Cardiac fibroblast (primary cell): Measurements from ENCODE around the gene ZNF777.

Experiments
- DNase-seq, 2 donors: peaks; one replicate each; pipeline versions ENCODE4 v3.0.0 to v3.0.0-alpha.2; 2010; ENCODE audit warnings: low read depth in 2 of 2
- H3K4me3 ChIP-seq, 2 donors: replicated peaks in 1 of 2; 1 replicate in 1 of 2; 2 replicates in 1 of 2; pipeline ENCODE4 v1.5.1; 2011; ENCODE audit warnings: low read depth in 2 of 2, low read length in 2 of 2, mild to moderate bottlenecking in 2 of 2, moderate library complexity in 1 of 2
- TF ChIP-seq, protein P1 (sequence below): IDR thresholded peaks from one replicate; pipeline ENCODE4 v1.5.1; 2011; ENCODE audit warnings: low read depth, mild to moderate bottlenecking, low read length, inconsistent platforms

The ZNF777 gene

DNA sequence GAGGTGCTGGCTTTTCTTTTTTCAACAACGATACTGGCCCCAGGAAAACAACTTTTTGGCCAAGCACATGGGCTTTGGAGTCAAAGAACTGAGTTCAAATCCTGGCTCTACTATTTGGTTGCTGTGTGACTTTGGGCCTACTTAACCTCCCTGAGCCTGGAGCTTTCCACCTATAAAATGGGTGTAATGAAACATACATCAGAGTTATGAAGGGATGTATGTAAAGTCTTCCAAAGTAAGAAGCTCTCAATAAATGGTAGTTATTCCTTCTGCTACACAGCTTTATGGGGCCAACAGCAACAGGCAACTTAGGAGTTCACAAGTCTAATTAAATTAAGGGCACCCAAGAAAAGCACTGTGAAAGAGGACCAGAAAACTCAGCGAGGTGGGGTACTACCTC lies 33.0 kb downstream of the ZNF777 start:
- no peak for DNase-seq
- no peak overlapping the region for H3K4me3 ChIP-seq
- TF ChIP-seq, protein P1, sequence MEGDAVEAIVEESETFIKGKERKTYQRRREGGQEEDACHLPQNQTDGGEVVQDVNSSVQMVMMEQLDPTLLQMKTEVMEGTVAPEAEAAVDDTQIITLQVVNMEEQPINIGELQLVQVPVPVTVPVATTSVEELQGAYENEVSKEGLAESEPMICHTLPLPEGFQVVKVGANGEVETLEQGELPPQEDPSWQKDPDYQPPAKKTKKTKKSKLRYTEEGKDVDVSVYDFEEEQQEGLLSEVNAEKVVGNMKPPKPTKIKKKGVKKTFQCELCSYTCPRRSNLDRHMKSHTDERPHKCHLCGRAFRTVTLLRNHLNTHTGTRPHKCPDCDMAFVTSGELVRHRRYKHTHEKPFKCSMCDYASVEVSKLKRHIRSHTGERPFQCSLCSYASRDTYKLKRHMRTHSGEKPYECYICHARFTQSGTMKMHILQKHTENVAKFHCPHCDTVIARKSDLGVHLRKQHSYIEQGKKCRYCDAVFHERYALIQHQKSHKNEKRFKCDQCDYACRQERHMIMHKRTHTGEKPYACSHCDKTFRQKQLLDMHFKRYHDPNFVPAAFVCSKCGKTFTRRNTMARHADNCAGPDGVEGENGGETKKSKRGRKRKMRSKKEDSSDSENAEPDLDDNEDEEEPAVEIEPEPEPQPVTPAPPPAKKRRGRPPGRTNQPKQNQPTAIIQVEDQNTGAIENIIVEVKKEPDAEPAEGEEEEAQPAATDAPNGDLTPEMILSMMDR = no peak

GRCh38 chr7:149427096-149427680 lies 33.7 kb downstream of the ZNF777 start:
- DNase-seq = no peak
- no peak overlapping the region for H3K4me3 ChIP-seq
- TF ChIP-seq, protein P1 = no peak

DNA sequence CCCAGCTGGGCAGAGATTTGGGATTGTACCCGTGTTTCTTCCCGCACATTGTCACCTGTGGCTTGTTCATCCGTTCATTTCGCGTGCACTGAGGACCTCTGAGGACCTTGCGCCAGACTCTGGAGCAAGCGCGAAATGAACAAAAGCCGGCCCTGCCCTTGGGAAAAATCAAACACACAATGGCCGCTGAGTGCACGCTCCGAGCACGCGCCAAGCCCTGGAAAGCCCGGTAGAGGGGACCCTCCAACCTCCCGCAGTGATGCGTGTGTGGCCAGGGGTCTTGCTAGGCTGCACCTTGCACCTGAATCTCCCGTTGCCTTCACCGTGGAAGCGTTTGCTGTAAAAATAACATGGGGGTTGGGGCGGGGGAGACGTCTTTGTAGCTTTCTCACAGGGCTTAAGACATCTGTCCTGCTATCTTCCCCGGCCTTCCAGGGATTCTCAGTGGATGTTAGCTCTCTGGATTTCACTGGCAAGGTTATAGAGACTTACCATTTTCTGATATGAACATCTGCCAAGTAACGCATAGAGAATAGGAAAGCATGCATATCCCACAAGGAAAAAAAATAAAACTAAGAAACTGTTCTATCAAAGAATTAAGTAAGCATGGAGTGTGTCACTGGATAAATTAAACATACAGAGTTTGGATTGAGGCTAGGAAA lies 37.3 kb downstream of the ZNF777 start:
- H3K4me3 ChIP-seq = peak overlapping the region in 1 of 2 donors; percentile 3
- TF ChIP-seq, protein P1 = no peak
- no peak for DNase-seq

- no peak for DNase-seq
- TF ChIP-seq, protein P1 = no peak
- peak overlapping the region; percentile 29 to 34 for H3K4me3 ChIP-seq
Observed at GRCh38 chr7:149422914-149423301, 38.0 kb downstream of the ZNF777 start.

- peak; percentile 68 to 72 for DNase-seq
- TF ChIP-seq, protein P1 = peak; percentile 22
- H3K4me3 ChIP-seq = peak overlapping the region; percentile 30 to 44
Observed at GRCh38 chr7:149422162-149422913, 38.5 kb downstream of the ZNF777 start.

GRCh38 chr7:149420006-149420405 lies 40.9 kb downstream of the ZNF777 start:
- TF ChIP-seq, protein P1 = no peak
- DNase-seq = no peak
- no peak overlapping the region for H3K4me3 ChIP-seq
